Measurements from ENCODE around the gene UEVLD. TPM values are rescaled to one million over a fixed set of nuclear protein-coding genes. Genes with fewer than 3 reads are reported as not detected.

The UEVLD gene
- total RNA-seq (10 to 100 TPM; 10.6 to 10.7 TPM), polyA plus RNA-seq (10 to 100 TPM in 1 of 2 donors, 1 to 10 TPM in 1; 9.1 to 10.2 TPM)

DNA sequence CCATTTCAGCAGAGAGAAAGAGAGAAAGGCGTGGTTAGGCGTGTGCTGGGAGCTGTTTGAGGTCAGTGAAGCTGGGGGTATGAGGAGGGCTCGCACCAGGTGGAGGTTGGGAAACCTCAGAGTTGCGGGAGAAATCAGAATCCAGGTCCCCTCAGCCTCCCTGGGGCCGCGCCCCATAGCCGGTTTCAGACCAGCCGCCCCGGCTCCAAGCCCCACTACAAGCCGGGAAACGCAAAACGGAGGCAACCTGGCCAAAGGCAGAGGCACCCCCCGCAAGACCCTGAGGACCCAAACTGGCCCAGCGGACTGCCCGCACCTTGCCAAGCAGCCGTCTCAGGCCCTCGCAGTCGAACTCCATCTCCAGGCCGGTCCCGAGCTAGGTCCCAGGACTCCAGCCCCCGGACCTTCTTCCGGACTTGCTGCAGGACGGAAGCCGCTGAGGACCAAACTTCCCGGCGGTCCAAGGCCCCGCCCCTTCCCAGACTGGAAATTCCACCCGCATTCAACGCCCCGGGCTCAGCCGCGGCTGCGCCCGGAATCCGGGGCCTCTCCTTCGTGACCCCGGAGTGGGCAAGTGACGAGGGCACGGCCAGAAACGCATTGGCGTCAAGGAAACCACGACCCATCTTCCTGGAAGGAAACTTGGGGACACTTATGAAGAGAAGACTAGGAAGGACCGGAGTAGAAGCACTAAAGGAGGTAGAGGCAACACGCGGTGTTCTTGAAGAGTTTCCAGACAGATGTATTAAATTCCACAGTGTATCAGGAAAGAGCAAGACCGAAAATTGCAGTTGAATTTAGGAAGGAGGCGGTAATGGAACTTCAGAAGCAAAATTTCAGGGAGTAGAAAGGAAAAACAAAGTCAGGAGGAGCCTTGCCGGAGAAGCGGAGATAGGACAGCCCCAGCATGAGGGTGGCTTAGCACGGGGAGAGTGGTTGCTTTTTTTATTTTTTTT is at the start of gene UEVLD:
TSS of gene UEVLD (minus strand) at position 438 of the 956 bp plus-strand sequence. CDS start at position 358, 80 bp downstream.
- no peaks in the 10 kb centered on the region for H3K9me3 Mint-ChIP-seq
- H3K36me3 Mint-ChIP-seq, result no peaks in the 10 kb centered on the region
- no peaks in the 10 kb centered on the region for H3K9me3 ChIP-seq (ENCODE audit: control insufficient read depth in 1 of 2, low read length in 2 of 2)
- no peak within 1 kb of the TSS for H3K27ac Mint-ChIP-seq
- H3K27me3 Mint-ChIP-seq, result no peaks in the 10 kb centered on the region
- H3K27me3 ChIP-seq (ENCODE audit: insufficient read depth, low read length), result no peaks in the 10 kb centered on the region
- H3K36me3 ChIP-seq (ENCODE audit: insufficient read depth, low read length), result no peaks in the 10 kb centered on the region
- peak within 1 kb of the TSS; percentile 8 to 56 for H3K4me3 ChIP-seq (ENCODE audit: low read length in 2 of 2)
- H3K4me1 ChIP-seq (ENCODE audit: insufficient read depth, low read length), result peaks cover 48% of the 10 kb centered on the region
- ChIA-PET CTCF (ENCODE audit: partially characterized antibody) (interaction anchor here (0.8 to 2.0 kb wide), 6 partner anchors 13 to 139 kb away, joined by 3 to 7 read pairs (median 3); partner anchors contain the start of gene SPTY2D1), POLR2A (ENCODE audit: partially characterized antibody) (interaction anchor here (0.7 to 2.8 kb wide), 6 partner anchors 30 to 1236 kb away, joined by 3 to 29 read pairs (median 15); partner anchors contain the start of genes GTF2H1, HPS5, SPTY2D1 and TSG101)
- intact Hi-C loops (cut with micrococcal nuclease), result loop anchor here (1.0 to 5.0 kb wide), 5 partner anchors 46 to 132 kb away; partner anchors contain the start of genes SPTY2D1, TMEM86A and TSG101
- peaks cover 0 to 13% (median 11%) of the 10 kb centered on the region in 4 donors for H3K4me1 Mint-ChIP-seq
- peak within 1 kb of the TSS; percentile 91 for H3K27ac ChIP-seq (ENCODE audit: low read depth, low read length)
- peak; percentile 45 to 72 (median 48) for DNase-seq
- H3K4me3 Mint-ChIP-seq, result no peak within 1 kb of the TSS

GRCh38 chr11:18634140-18635032 is 45.9 kb upstream of the UEVLD start, which contains the start of gene SPTY2D1:
Gene SPTY2D1 (minus strand): TSS chr11:18634342. CDS start chr11:18634257, 85 bp downstream.
- ChIA-PET POLR2A (ENCODE audit: partially characterized antibody) (interaction anchor here (0.5 to 5.3 kb wide), 23 partner anchors 11 to 313 kb away, joined by 3 to 46 read pairs (median 11); partner anchors contain the start of genes GTF2H1, HPS5, LDHA and TMEM86A), CTCF (ENCODE audit: partially characterized antibody) (interaction anchor here (0.9 to 5.1 kb wide), 15 partner anchors 15 to 529 kb away, joined by 3 to 32 read pairs (median 5); partner anchors contain the start of genes SAAL1, TSG101 and UEVLD)
- H3K9me3 Mint-ChIP-seq, result no peaks in the 10 kb centered on the region
- Histone ChIP-seq H3K9me3 (ENCODE audit: control insufficient read depth in 1 of 2, low read length in 2 of 2) (no peaks in the 10 kb centered on the region), H3K27ac (ENCODE audit: low read depth, low read length) (peak within 1 kb of the TSS; percentile 93), H3K36me3 (ENCODE audit: insufficient read depth, low read length) (no peaks in the 10 kb centered on the region), H3K4me1 (ENCODE audit: insufficient read depth, low read length) (peaks cover 21% of the 10 kb centered on the region), H3K27me3 (ENCODE audit: insufficient read depth, low read length) (no peaks in the 10 kb centered on the region), H3K4me3 (ENCODE audit: low read length in 2 of 2) (peak within 1 kb of the TSS; percentile 91 to 99)
- intact Hi-C loops (cut with micrococcal nuclease), result loop anchor here (1.0 to 5.0 kb wide), 11 partner anchors 16 to 621 kb away; partner anchors contain the start of genes GTF2H1, HPS5, SERGEF and TMEM86A
- no peaks in the 10 kb centered on the region for H3K27me3 Mint-ChIP-seq
- peak within 1 kb of the TSS; percentile 92 to 99 (median 98) for H3K4me3 Mint-ChIP-seq
- peak; percentile 96 to 100 (median 98) for DNase-seq
- peaks cover 21 to 48% (median 31%) of the 10 kb centered on the region in 4 donors for H3K4me1 Mint-ChIP-seq
- H3K27ac Mint-ChIP-seq, result peak within 1 kb of the TSS; percentile 97 to 100 (median 99)
- H3K36me3 Mint-ChIP-seq, result peaks cover 0 to 12% of the 10 kb centered on the region in 2 donors

DNA sequence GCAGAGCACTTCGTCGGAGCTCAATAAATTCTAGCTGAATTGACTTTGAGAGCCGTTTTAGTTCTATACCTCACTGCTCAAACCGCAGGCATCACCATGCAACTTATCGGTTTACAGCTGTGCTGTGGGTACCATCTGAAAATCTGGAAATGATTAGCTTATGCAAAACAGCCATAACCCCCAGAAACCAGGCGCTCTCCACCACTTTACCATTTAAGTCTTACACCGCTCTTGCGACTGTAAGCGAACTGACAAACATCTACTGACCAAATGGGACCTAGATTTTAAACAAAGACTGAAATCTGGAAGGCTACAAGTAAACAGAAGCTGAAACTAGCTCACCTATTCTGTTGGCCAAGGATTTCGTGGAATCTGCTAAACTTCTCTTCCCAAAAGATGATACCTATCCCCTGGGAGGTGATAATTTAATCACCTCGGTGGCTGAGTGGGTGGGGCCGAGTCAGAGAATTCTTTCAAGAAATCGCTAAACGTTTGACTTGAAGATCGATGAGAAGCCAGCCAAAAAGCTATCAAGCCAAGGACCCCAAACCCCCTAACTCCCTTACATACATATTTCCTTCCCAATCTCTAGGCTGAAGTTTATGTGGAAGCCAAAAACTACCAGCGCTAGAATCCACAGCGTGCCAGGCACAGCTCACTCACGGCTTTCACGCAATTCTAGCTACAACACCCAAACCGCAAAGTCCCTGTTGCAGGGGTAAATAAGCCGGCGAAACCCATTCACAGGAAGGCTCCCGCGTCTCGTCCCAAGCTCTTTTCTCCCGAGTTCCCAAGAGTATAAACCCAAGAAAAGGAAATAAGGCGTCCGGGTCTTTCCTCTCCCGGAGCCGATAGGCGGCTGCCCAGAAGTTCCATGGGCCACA is 45.0 kb upstream of the UEVLD start:
- peak overlapping the region; percentile 92 to 99 (median 98) for H3K4me3 Mint-ChIP-seq
- H3K36me3 ChIP-seq (ENCODE audit: insufficient read depth, low read length), result no peaks in the 10 kb centered on the region
- no peaks in the 10 kb centered on the region for H3K27me3 ChIP-seq (ENCODE audit: insufficient read depth, low read length)
- POLR2A ChIA-PET (ENCODE audit: partially characterized antibody), result interaction anchor here (0.5 to 5.3 kb wide), 20 partner anchors 10 to 312 kb away, joined by 3 to 46 read pairs (median 12); partner anchors contain the start of genes GTF2H1, HPS5, LDHA and TMEM86A
- peaks cover 26% of the 10 kb centered on the region for H3K4me1 ChIP-seq (ENCODE audit: insufficient read depth, low read length)
- CTCF ChIA-PET (ENCODE audit: partially characterized antibody), result interaction anchor here (0.8 to 5.1 kb wide), 16 partner anchors 14 to 528 kb away, joined by 3 to 32 read pairs (median 4); partner anchors contain the start of genes SAAL1 and TSG101
- H3K9me3 Mint-ChIP-seq, result no peaks in the 10 kb centered on the region
- H3K27me3 Mint-ChIP-seq, result no peaks in the 10 kb centered on the region
- H3K36me3 Mint-ChIP-seq, result peaks cover 0 to 17% of the 10 kb centered on the region in 2 donors
- peak overlapping the region; percentile 97 to 100 (median 99) for H3K27ac Mint-ChIP-seq
- H3K4me1 Mint-ChIP-seq, result peaks cover 26 to 55% (median 37%) of the 10 kb centered on the region in 4 donors
- H3K27ac ChIP-seq (ENCODE audit: low read depth, low read length), result peak overlapping the region; percentile 93
- DNase-seq, result peak in 3 of 5 donors; percentile 6 to 52 (median 7)
- no peaks in the 10 kb centered on the region for H3K9me3 ChIP-seq (ENCODE audit: control insufficient read depth in 1 of 2, low read length in 2 of 2)
- intact Hi-C loops (cut with micrococcal nuclease), result loop anchor here (1.0 to 5.0 kb wide), 11 partner anchors 15 to 620 kb away; partner anchors contain the start of genes GTF2H1, HPS5, SERGEF and TMEM86A
- peak overlapping the region; percentile 91 to 99 for H3K4me3 ChIP-seq (ENCODE audit: low read length in 2 of 2)

- peak overlapping the region; percentile 92 to 99 (median 98) for H3K4me3 Mint-ChIP-seq
- Histone ChIP-seq H3K4me3 (ENCODE audit: low read length in 2 of 2) (no peak overlapping the region), H3K4me1 (ENCODE audit: insufficient read depth, low read length) (peaks cover 32% of the 10 kb centered on the region), H3K27ac (ENCODE audit: low read depth, low read length) (peak overlapping the region; percentile 93), H3K9me3 (ENCODE audit: control insufficient read depth in 1 of 2, low read length in 2 of 2) (no peaks in the 10 kb centered on the region), H3K36me3 (ENCODE audit: insufficient read depth, low read length) (no peaks in the 10 kb centered on the region), H3K27me3 (ENCODE audit: insufficient read depth, low read length) (no peaks in the 10 kb centered on the region)
- H3K27me3 Mint-ChIP-seq, result no peaks in the 10 kb centered on the region
- no peak for DNase-seq
- H3K36me3 Mint-ChIP-seq, result peaks cover 4 to 22% of the 10 kb centered on the region in 2 donors
- no peaks in the 10 kb centered on the region for H3K9me3 Mint-ChIP-seq
- peaks cover 31 to 62% (median 43%) of the 10 kb centered on the region in 4 donors for H3K4me1 Mint-ChIP-seq
- intact Hi-C loops (cut with micrococcal nuclease), result loop anchor here (5.0 kb wide), 1 partner anchor 91 kb away; no protein-coding TSS in a partner anchor
- ChIA-PET CTCF (ENCODE audit: partially characterized antibody) (interaction anchor here (0.8 to 5.1 kb wide), 13 partner anchors 13 to 527 kb away, joined by 3 to 32 read pairs (median 5); partner anchors contain the start of genes SAAL1 and TSG101), POLR2A (ENCODE audit: partially characterized antibody) (interaction anchor here (1.5 to 5.3 kb wide), 8 partner anchors 9 to 238 kb away, joined by 7 to 46 read pairs (median 20); partner anchors contain the start of genes LDHA, TSG101 and UEVLD)
- H3K27ac Mint-ChIP-seq, result peak overlapping the region in 6 of 7 donors; percentile 79 to 99 (median 99)
Observed at GRCh38 chr11:18632841-18633240, 44.3 kb upstream of the UEVLD start.

DNA sequence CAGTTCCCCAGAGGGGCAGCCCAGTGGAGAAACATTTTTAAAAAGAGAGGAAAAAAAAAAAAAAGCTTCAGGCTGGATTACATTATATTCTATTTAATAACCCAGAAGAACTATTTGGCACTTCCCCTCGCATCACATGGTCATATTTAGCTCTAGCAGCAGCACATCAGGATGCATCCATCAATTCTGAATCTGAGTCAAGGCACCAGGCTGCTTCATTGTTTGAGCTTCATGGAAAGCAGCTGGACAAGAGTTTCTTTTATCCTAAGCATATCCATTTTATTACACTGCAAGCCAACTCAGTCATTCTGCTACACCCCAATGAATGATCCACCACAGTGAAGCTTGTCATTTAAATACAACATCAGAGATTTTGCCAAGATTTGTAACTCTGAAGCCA is 35.6 kb upstream of the UEVLD start:
- H3K36me3 ChIP-seq (ENCODE audit: insufficient read depth, low read length), result no peaks in the 10 kb centered on the region
- peaks cover 43% of the 10 kb centered on the region for H3K4me1 ChIP-seq (ENCODE audit: insufficient read depth, low read length)
- Mint-ChIP-seq H3K4me1 (peaks cover 34 to 76% (median 52%) of the 10 kb centered on the region in 4 donors), H3K9me3 (peaks cover 0 to 4% (median under 1%) of the 10 kb centered on the region in 8 donors), H3K36me3 (peaks cover 17 to 23% of the 10 kb centered on the region in 2 donors), H3K27me3 (no peaks in the 10 kb centered on the region), H3K27ac (peak overlapping the region in 2 of 7 donors; percentile 47 to 52), H3K4me3 (no peak overlapping the region)
- H3K4me3 ChIP-seq (ENCODE audit: low read length in 2 of 2), result no peak overlapping the region
- intact Hi-C loops (cut with micrococcal nuclease), result no loop called here
- H3K9me3 ChIP-seq (ENCODE audit: control insufficient read depth in 1 of 2, low read length in 2 of 2), result no peaks in the 10 kb centered on the region
- no peaks in the 10 kb centered on the region for H3K27me3 ChIP-seq (ENCODE audit: insufficient read depth, low read length)
- no peak for DNase-seq
- no peak overlapping the region for H3K27ac ChIP-seq (ENCODE audit: low read depth, low read length)
- CTCF ChIA-PET (ENCODE audit: partially characterized antibody), result interaction anchor here (1.4 kb wide), 1 partner anchor 100 kb away, joined by 4 read pairs; no protein-coding TSS in a partner anchor
- POLR2A ChIA-PET (ENCODE audit: partially characterized antibody), result interaction anchor here (2.6 kb wide), 1 partner anchor 9 kb away, joined by 13 read pairs; the partner anchor contains the start of gene SPTY2D1
